Adipose tissue (tissue), 3 donors: ENCODE results near the gene SHB. TPM values are rescaled to one million over a fixed set of nuclear protein-coding genes. Genes with fewer than 3 reads are reported as not detected.
"Not testable (repeated sequence)": the region's sequence is repeated elsewhere in the genome, so short reads cannot be mapped to it uniquely, and the experiment has no call there.

Source experiments
- H3K27ac ChIP-seq: one replicate; pipeline ENCODE4 v1.5.1; 2013; ENCODE audit warnings: low read depth, low read length
- WGBS, 3 donors: extraction: QIAGEN DNeasy Blood & Tissue Kit; methylation state at CpG; one replicate each; pipeline ENCODE4 v1.1.7; 2013; 5-methylcytosine and 5-hydroxymethylcytosine counted together
- polyA plus RNA-seq, 3 donors: library from polyadenylated mRNA; stranded (reverse); fragments of 200-250 nt; gene quantifications; one replicate each; pipeline ENCODE4 v1.2.3, GENCODE V29; 2013
- donor health status: healthy with polysubstance abuse.
- donor health status: Bipolar disorder and iron deficiency.
- donor health status: healthy.

The SHB gene
- polyA plus RNA-seq, 3 donors = 3.5 to 18.9 (median 8.4) TPM

- 56 to 63% (median 58%) methylated on average over 11 of the region's 11 CpGs for WGBS, 3 donors
- H3K27ac ChIP-seq = no peak overlapping the region
Observed at GRCh38 chr9:37913480-37914153, 155.4 kb downstream of the SHB start.

- no peak overlapping the region for H3K27ac ChIP-seq
- 53 to 69% (median 54%) methylated on average over 6 of the region's 6 CpGs for WGBS, 3 donors
Observed at GRCh38 chr9:37911271-37911681, 157.8 kb downstream of the SHB start.

GRCh38 chr9:37910271-37910670, 158.8 kb downstream of the SHB start:
- WGBS, 3 donors = 91 to 95% (median 92%) methylated on average over 4 of the region's 4 CpGs
- no peak overlapping the region for H3K27ac ChIP-seq

GRCh38 chr9:37909836-37910235, 159.2 kb downstream of the SHB start:
- H3K27ac ChIP-seq = not testable (repeated sequence)
- 85 to 86% (median 85%) methylated on average over 5 of the region's 5 CpGs for WGBS, 3 donors

- no peak overlapping the region for H3K27ac ChIP-seq
- 84 to 98% (median 86%) methylated on average over 3 of the region's 3 CpGs for WGBS, 3 donors
Observed at GRCh38 chr9:37909326-37909725, 159.7 kb downstream of the SHB start.

- no peak overlapping the region for H3K27ac ChIP-seq
Observed at GRCh38 chr9:37908698-37909186, 160.3 kb downstream of the SHB start.

GRCh38 chr9:37908283-37908682, 160.7 kb downstream of the SHB start:
- WGBS, 3 donors = 41 to 59% (median 56%) methylated on average over 4 of the region's 4 CpGs
- no peak overlapping the region for H3K27ac ChIP-seq

More at GRCh38 chr9:37908698-37909186, 160.3 kb downstream of the SHB start:
- 47 to 66% (median 48%) methylated on average over 4 of the region's 4 CpGs for WGBS, 3 donors

GRCh38 chr9:37906312-37907239, 162.5 kb downstream of the SHB start:
- H3K27ac ChIP-seq = no peak overlapping the region
- WGBS, 3 donors = 85 to 93% (median 88%) methylated on average over 11 of the region's 11 CpGs

GRCh38 chr9:37905776-37906175, 163.3 kb downstream of the SHB start:
- no peak overlapping the region for H3K27ac ChIP-seq
- 95 to 97% (median 97%) methylated on average over 4 of the region's 4 CpGs for WGBS, 3 donors

GRCh38 chr9:37905131-37905505, 163.9 kb downstream of the SHB start:
- no peak overlapping the region for H3K27ac ChIP-seq
- 65 to 78% (median 77%) methylated on average over 10 of the region's 10 CpGs for WGBS, 3 donors

GRCh38 chr9:37904445-37905130, 164.4 kb downstream of the SHB start:
- 16 to 27% (median 18%) methylated on average over 36 of the region's 36 CpGs for WGBS, 3 donors
- peak overlapping the region; percentile 48 for H3K27ac ChIP-seq

- H3K27ac ChIP-seq = peak within 1 kb of the TSS; percentile 48
- 0 to 1% (median 0%) methylated on average over 55 to 84 of the region's 84 CpGs for WGBS, 3 donors
Observed at GRCh38 chr9:37903647-37904444, 165.2 kb downstream of the SHB start, which contains the start of gene SLC25A51. Gene SLC25A51 (minus strand): TSS chr9:37904127. CDS start chr9:37888550, 15,577 bp downstream.

GRCh38 chr9:37902796-37903646, 166.0 kb downstream of the SHB start:
- 2 to 11% (median 11%) methylated on average over 17 of the region's 17 CpGs for WGBS, 3 donors
- no peak overlapping the region for H3K27ac ChIP-seq

GRCh38 chr9:37902131-37902530, 166.9 kb downstream of the SHB start:
- H3K27ac ChIP-seq = no peak overlapping the region

- 74 to 84% (median 76%) methylated on average over 2 of the region's 2 CpGs for WGBS, 3 donors
Observed at GRCh38 chr9:37899041-37899440, 170.0 kb downstream of the SHB start.

GRCh38 chr9:37897665-37898064, 171.4 kb downstream of the SHB start:
- H3K27ac ChIP-seq = no peak overlapping the region
- WGBS, 3 donors = 41 to 48% (median 47%) methylated on average over 2 of the region's 2 CpGs

More at GRCh38 chr9:37899041-37899440, 170.0 kb downstream of the SHB start:
- H3K27ac ChIP-seq = no peak overlapping the region

GRCh38 chr9:37892063-37892462, 177.0 kb downstream of the SHB start:
- H3K27ac ChIP-seq = no peak overlapping the region
- WGBS, 3 donors = 67 to 89% (median 87%) methylated on average over 8 of the region's 8 CpGs
